ENCODE data around the gene MRTFB. TPM values are rescaled to one million over a fixed set of nuclear protein-coding genes. Genes with fewer than 3 reads are reported as not detected.

The MRTFB gene
- total RNA-seq, 2 experiments from 2014 or later = 18.0 to 19.4 TPM

GRCh38 chr16:14240964-14241363 lies 169.8 kb downstream of the MRTFB start:
- intact Hi-C loops (cut with DNase I, micrococcal nuclease) = no loop called here

DNA sequence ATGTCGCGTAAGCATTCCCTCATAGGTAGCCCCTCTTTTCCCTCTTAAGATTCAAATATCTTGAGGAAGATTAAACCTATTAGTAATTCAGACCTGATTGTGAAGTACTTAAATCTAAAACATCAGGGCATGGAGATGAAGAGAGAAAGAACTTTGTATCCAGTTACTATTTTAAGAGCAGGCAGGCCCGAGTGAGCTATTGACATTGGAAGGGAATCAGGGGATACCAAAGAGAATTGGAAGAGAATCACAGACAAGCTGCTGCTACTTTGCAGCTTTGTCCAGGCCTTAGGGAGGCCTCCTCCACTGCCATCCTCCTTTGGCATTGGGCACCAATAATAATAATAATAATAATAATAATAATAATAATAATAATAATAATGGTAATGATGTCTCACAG lies 170.5 kb downstream of the MRTFB start:
- no peaks in the 10 kb centered on the region for H3K9me3 ChIP-seq (ENCODE audit: control insufficient read depth in 1 of 2, insufficient read depth in 1 of 2, low read length in 2 of 2)
- intact Hi-C loops (cut with DNase I, micrococcal nuclease) = no loop called here
- no peak overlapping the region for H3K27ac Mint-ChIP-seq
- H3K36me3 Mint-ChIP-seq (ENCODE audit: low read depth) = peaks cover 56% of the 10 kb centered on the region
- H3K4me3 ChIP-seq (ENCODE audit: low read length) = no peak overlapping the region
- ATAC-seq (ENCODE audit: poor library complexity) (no peak), DNase-seq (no peak)
- no peaks in the 10 kb centered on the region for H3K9me3 Mint-ChIP-seq
- CTCF ChIA-PET = interaction anchor here (0.6 kb wide), 1 partner anchor 350 kb away, joined by 3 read pairs; no protein-coding TSS in a partner anchor
- TF ChIP-seq CTCF (IDR thresholded peaks at IDR 0.05) = no peak
- POLR2A ChIA-PET = no interaction called here
- no peak overlapping the region for H3K4me3 Mint-ChIP-seq
- H3K4me1 Mint-ChIP-seq (ENCODE audit: low read depth) = no peaks in the 10 kb centered on the region
- no peaks in the 10 kb centered on the region for H3K27me3 ChIP-seq (ENCODE audit: control insufficient read depth in 1 of 2, insufficient read depth in 2 of 2, low read length in 2 of 2)
- peaks cover 21% of the 10 kb centered on the region for H3K36me3 ChIP-seq (ENCODE audit: insufficient read depth, low read length)
- H3K27ac ChIP-seq (ENCODE audit: low read depth in 1 of 2, low read length in 2 of 2) = no peak overlapping the region
- no peaks in the 10 kb centered on the region for H3K4me1 ChIP-seq (ENCODE audit: insufficient read depth, low read length)
- no peaks in the 10 kb centered on the region for H3K27me3 Mint-ChIP-seq

More at GRCh38 chr16:14240964-14241363, 169.8 kb downstream of the MRTFB start:
- DNase-seq (no peak), ATAC-seq (ENCODE audit: poor library complexity) (no peak)
- Mint-ChIP-seq H3K27me3 (no peaks in the 10 kb centered on the region), H3K27ac (no peak overlapping the region), H3K4me3 (no peak overlapping the region), H3K4me1 (ENCODE audit: low read depth) (no peaks in the 10 kb centered on the region), H3K36me3 (ENCODE audit: low read depth) (peaks cover 49% of the 10 kb centered on the region), H3K9me3 (no peaks in the 10 kb centered on the region)
- no peaks in the 10 kb centered on the region for H3K4me1 ChIP-seq (ENCODE audit: insufficient read depth, low read length)
- no peak overlapping the region for H3K4me3 ChIP-seq (ENCODE audit: low read length)
- no peak overlapping the region for H3K27ac ChIP-seq (ENCODE audit: low read depth in 1 of 2, low read length in 2 of 2)
- H3K9me3 ChIP-seq (ENCODE audit: control insufficient read depth in 1 of 2, insufficient read depth in 1 of 2, low read length in 2 of 2) = no peaks in the 10 kb centered on the region
- ChIA-PET CTCF (interaction anchor here (0.6 kb wide), 1 partner anchor 350 kb away, joined by 3 read pairs; no protein-coding TSS in a partner anchor), POLR2A (no interaction called here)
- H3K27me3 ChIP-seq (ENCODE audit: control insufficient read depth in 1 of 2, insufficient read depth in 2 of 2, low read length in 2 of 2) = no peaks in the 10 kb centered on the region
- peaks cover 17% of the 10 kb centered on the region for H3K36me3 ChIP-seq (ENCODE audit: insufficient read depth, low read length)
- no peak for TF ChIP-seq CTCF (IDR thresholded peaks at IDR 0.05)

GRCh38 chr16:14242769-14243168 lies 171.7 kb downstream of the MRTFB start:
- Mint-ChIP-seq H3K27ac (no peak overlapping the region), H3K9me3 (no peaks in the 10 kb centered on the region), H3K36me3 (ENCODE audit: low read depth) (peaks cover 65% of the 10 kb centered on the region), H3K4me3 (no peak overlapping the region), H3K4me1 (ENCODE audit: low read depth) (no peaks in the 10 kb centered on the region), H3K27me3 (no peaks in the 10 kb centered on the region)
- ChIA-PET CTCF (no interaction called here), POLR2A (no interaction called here)
- ATAC-seq (ENCODE audit: poor library complexity) (no peak), DNase-seq (no peak)
- H3K4me3 ChIP-seq (ENCODE audit: low read length) = no peak overlapping the region
- TF ChIP-seq CTCF (IDR thresholded peaks at IDR 0.05) = no peak
- intact Hi-C loops (cut with DNase I, micrococcal nuclease) = no loop called here
- H3K4me1 ChIP-seq (ENCODE audit: insufficient read depth, low read length) = no peaks in the 10 kb centered on the region
- peaks cover 32% of the 10 kb centered on the region for H3K36me3 ChIP-seq (ENCODE audit: insufficient read depth, low read length)
- no peaks in the 10 kb centered on the region for H3K27me3 ChIP-seq (ENCODE audit: control insufficient read depth in 1 of 2, insufficient read depth in 2 of 2, low read length in 2 of 2)
- no peaks in the 10 kb centered on the region for H3K9me3 ChIP-seq (ENCODE audit: control insufficient read depth in 1 of 2, insufficient read depth in 1 of 2, low read length in 2 of 2)
- H3K27ac ChIP-seq (ENCODE audit: low read depth in 1 of 2, low read length in 2 of 2) = no peak overlapping the region
